Endodermal cell (in vitro differentiated cells): Measurements from ENCODE around the gene CPT1A. TPM values are rescaled to one million over a fixed set of nuclear protein-coding genes. Genes with fewer than 3 reads are reported as not detected.

ENCODE experiments used
- DNase-seq: peaks from one replicate; pipeline ENCODE4 v3.0.0-alpha.2; 2017
- H3K27ac ChIP-seq: 2 replicates; pipeline ENCODE4 v1.5.1; 2013; ENCODE audit warnings: mild to moderate bottlenecking, low read depth, low read length, moderate library complexity
- H3K27me3 ChIP-seq: 2 replicates; pipeline ENCODE4 v1.6.1; 2013; ENCODE audit warnings: mild to moderate bottlenecking, low read length, moderate library complexity; ENCODE audit not compliant: insufficient read depth, control insufficient read depth, poor library complexity, severe bottlenecking
- H3K36me3 ChIP-seq: 2 replicates; pipeline ENCODE4 v1.7.0; 2013; ENCODE audit warnings: mild to moderate bottlenecking, low read length, moderate library complexity; ENCODE audit not compliant: control insufficient read depth, insufficient read depth
- H3K4me1 ChIP-seq: one replicate; pipeline ENCODE4 v1.7.0; 2013; ENCODE audit warnings: low read length; ENCODE audit not compliant: control insufficient read depth, insufficient read depth
- H3K4me3 ChIP-seq: 2 replicates; pipeline ENCODE4 v1.5.1; 2013; ENCODE audit warnings: mild to moderate bottlenecking, low read length, moderate library complexity
- H3K9ac ChIP-seq: 2 replicates; pipeline ENCODE4 v1.6.1; 2013; ENCODE audit warnings: mild to moderate bottlenecking, low read length, moderate library complexity; ENCODE audit not compliant: poor library complexity, severe bottlenecking; ENCODE audit errors: extremely low read depth
- H3K9me3 ChIP-seq: 2 replicates; pipeline ENCODE4 v1.6.1; 2013; ENCODE audit warnings: mild to moderate bottlenecking, low read length, moderate library complexity; ENCODE audit not compliant: control insufficient read depth
- H3K27ac Mint-ChIP-seq: 2 replicates; pipeline ENCODE4 v1.8.0; 2020; ENCODE audit warnings: mixed read lengths
- H3K27me3 Mint-ChIP-seq: 2 replicates; pipeline ENCODE4 v1.8.0; 2021; ENCODE audit warnings: mild to moderate bottlenecking, mixed read lengths; ENCODE audit not compliant: insufficient read depth
- H3K36me3 Mint-ChIP-seq: 2 replicates; pipeline ENCODE4 v1.8.0; 2020; ENCODE audit warnings: low read depth, mixed read lengths
- H3K4me1 Mint-ChIP-seq: 2 replicates; pipeline ENCODE4 v1.8.0; 2020; ENCODE audit warnings: mixed read lengths
- H3K4me3 Mint-ChIP-seq: 2 replicates; pipeline ENCODE4 v1.8.0; 2020; ENCODE audit warnings: mild to moderate bottlenecking, moderate library complexity, mixed read lengths
- H3K9me3 Mint-ChIP-seq: 2 replicates; pipeline ENCODE4 v1.8.0; 2020; ENCODE audit warnings: mild to moderate bottlenecking, mixed read lengths
- WGBS, 2 experiments: methylation state at CpG; one replicate each; pipeline versions ENCODE4 v1.1.5 to v1.1.7; 2013; ENCODE audit warnings: missing lambda C conversion rate in 2 of 2, mixed read lengths in 1 of 2; ENCODE audit not compliant: insufficient coverage in 1 of 2, insufficient read length in 1 of 2; 5-methylcytosine and 5-hydroxymethylcytosine counted together
- total RNA-seq, 2 donors: library from RNA; stranded (reverse); fragmentation: NEBNext Ultra II Directional in 1 of 2; extraction: Animal tissue kit (Norgen Biotek cat#: 25700) in 1 of 2; gene quantifications; 2 replicates in 1 of 2; 3 replicates in 1 of 2; pipeline ENCODE4 v1.2.1, GENCODE V29; 2021
- TF ChIP-seq, protein P1 (sequence below): fragments of 200-600 bp; sonication (generic); conservative IDR thresholded peaks from 2 replicates; pipeline ENCODE4 v1.5.0; 2021; ENCODE audit warnings: antibody characterized with exemption, mild to moderate bottlenecking

Gene CPT1A
- total RNA-seq, 2 donors from 2014 or later: 3.3 to 7.3 TPM

DNA sequence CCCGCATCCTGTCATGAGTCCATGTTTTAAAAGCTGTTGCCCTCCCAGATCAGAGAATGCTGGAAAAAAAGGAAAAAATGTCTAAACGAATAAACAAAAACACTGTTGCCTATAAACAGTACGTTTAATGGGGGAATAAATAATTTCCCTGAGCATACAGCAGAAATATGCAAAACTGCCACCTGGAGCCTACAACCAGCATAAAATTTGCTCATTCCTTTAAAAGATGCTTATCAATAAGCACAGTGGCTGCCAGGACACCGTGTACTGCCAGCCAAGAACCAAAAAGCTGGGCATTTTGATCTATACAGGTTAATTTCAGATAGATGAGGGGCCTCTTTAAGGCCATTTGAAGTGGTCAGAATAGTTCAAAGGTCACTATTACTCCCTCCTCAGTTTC, 5.7 kb upstream of the CPT1A start:
- no peak overlapping the region for H3K9ac ChIP-seq
- TF ChIP-seq, protein P1, sequence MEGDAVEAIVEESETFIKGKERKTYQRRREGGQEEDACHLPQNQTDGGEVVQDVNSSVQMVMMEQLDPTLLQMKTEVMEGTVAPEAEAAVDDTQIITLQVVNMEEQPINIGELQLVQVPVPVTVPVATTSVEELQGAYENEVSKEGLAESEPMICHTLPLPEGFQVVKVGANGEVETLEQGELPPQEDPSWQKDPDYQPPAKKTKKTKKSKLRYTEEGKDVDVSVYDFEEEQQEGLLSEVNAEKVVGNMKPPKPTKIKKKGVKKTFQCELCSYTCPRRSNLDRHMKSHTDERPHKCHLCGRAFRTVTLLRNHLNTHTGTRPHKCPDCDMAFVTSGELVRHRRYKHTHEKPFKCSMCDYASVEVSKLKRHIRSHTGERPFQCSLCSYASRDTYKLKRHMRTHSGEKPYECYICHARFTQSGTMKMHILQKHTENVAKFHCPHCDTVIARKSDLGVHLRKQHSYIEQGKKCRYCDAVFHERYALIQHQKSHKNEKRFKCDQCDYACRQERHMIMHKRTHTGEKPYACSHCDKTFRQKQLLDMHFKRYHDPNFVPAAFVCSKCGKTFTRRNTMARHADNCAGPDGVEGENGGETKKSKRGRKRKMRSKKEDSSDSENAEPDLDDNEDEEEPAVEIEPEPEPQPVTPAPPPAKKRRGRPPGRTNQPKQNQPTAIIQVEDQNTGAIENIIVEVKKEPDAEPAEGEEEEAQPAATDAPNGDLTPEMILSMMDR: no peak
- no peak overlapping the region for H3K27ac Mint-ChIP-seq

DNA sequence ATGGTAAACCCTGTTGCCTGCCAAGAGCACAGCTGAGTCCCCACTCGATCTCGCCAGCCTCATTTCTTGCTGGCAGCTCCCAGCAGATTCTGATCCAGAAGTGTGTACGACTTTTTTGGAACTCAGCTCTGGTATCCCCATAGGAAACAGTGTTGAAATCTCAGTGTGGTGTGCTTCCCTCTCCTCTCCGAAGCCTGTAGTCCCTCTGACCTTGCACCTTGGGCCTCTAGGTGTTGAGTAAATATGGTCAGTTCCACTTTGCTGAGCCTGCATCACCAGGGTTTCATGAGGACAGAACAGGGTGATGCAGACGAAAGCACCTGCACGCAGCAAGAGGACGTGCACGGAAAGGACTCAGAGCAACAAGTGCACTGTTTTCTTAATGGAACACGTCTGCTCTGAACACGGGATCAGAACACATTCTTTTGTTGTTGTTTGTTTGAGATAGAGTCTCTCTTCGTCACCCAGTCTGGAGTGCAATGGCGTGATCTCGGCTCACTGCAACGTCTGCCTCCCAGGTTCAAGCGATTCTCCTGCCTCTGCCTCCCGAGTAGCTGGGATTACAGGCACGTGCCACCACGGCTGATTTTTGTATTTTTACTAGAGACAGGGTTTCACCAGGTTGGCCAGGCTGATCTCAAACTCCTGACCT, 3.8 kb upstream of the CPT1A start:
- Histone ChIP-seq H3K36me3 (no peaks in the 10 kb centered on the region), H3K4me1 (no peaks in the 10 kb centered on the region), H3K27ac (no peak overlapping the region), H3K9ac (no peak overlapping the region), H3K9me3 (no peaks in the 10 kb centered on the region), H3K4me3 (no peak overlapping the region), H3K27me3 (peaks cover 58% of the 10 kb centered on the region)
- DNase-seq: no peak
- Mint-ChIP-seq H3K36me3 (no peaks in the 10 kb centered on the region), H3K27ac (no peak overlapping the region), H3K4me3 (no peak overlapping the region), H3K9me3 (no peaks in the 10 kb centered on the region), H3K27me3 (peaks cover 48% of the 10 kb centered on the region), H3K4me1 (peaks cover 4% of the 10 kb centered on the region)
- TF ChIP-seq, protein P1: no peak
- 82 to 86% methylated on average over 18 of the region's 18 CpGs for WGBS, 2 experiments

More for the DNA sequence above, 5.7 kb upstream of the CPT1A start:
- Mint-ChIP-seq H3K27me3 (peaks cover 38% of the 10 kb centered on the region), H3K4me1 (peaks cover 4% of the 10 kb centered on the region), H3K36me3 (peaks cover 2% of the 10 kb centered on the region), H3K4me3 (no peak overlapping the region), H3K9me3 (no peaks in the 10 kb centered on the region)
- Histone ChIP-seq H3K4me3 (no peak overlapping the region), H3K36me3 (no peaks in the 10 kb centered on the region), H3K9me3 (no peaks in the 10 kb centered on the region), H3K27ac (no peak overlapping the region), H3K27me3 (peaks cover 40% of the 10 kb centered on the region), H3K4me1 (no peaks in the 10 kb centered on the region)
- WGBS, 2 experiments: 90 to 91% methylated on average over 4 of the region's 4 CpGs
- no peak for DNase-seq

DNA sequence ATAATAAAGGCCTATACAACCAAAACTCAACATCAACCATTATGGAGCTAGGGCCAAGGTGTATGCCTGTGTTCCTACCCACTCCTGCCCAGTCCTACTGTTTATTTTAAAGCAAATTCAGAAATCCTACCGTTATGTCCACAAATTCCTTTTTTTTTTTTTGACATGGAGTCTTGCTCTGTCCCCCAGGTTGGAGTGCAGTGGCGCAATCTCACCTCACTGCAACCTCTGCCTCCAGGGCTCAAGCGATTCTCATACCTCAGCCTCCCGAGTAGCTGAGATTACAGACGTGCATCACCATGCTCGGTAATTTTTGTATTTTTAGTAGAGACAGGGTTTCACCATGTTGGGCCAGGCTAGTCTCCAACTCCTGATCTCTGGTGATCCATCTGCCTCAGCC, 3.1 kb upstream of the CPT1A start:
- Mint-ChIP-seq H3K4me1 (peaks cover 11% of the 10 kb centered on the region), H3K27me3 (peaks cover 54% of the 10 kb centered on the region), H3K4me3 (no peak overlapping the region), H3K9me3 (no peaks in the 10 kb centered on the region), H3K36me3 (no peaks in the 10 kb centered on the region), H3K27ac (no peak overlapping the region)
- H3K36me3 ChIP-seq: no peaks in the 10 kb centered on the region
- no peak overlapping the region for H3K4me3 ChIP-seq
- no peak overlapping the region for H3K27ac ChIP-seq
- peaks cover 64% of the 10 kb centered on the region for H3K27me3 ChIP-seq
- WGBS, 2 experiments: 80 to 91% methylated on average over 1 to 6 of the region's 6 CpGs
- H3K9ac ChIP-seq: no peak overlapping the region
- H3K9me3 ChIP-seq: no peaks in the 10 kb centered on the region
- DNase-seq: no peak
- no peaks in the 10 kb centered on the region for H3K4me1 ChIP-seq
- TF ChIP-seq, protein P1: no peak
